ENCODE results near the gene SORCS1.

- TF ChIP-seq POLR2AphosphoS5 (IDR thresholded peaks at IDR 0.05; ENCODE audit: low read depth, low read length) (no peak), POLR2A (IDR thresholded peaks at IDR 0.05; ENCODE audit: borderline replicate concordance, extremely low read depth, insufficient read depth, insufficient read length) (no peak)
Observed at GRCh38 chr10:107071301-107071700, 93.2 kb downstream of the SORCS1 start.

Data from HCT116 (cell line).